Measurements from ENCODE around the gene TMEM79. TPM values are rescaled to one million over a fixed set of nuclear protein-coding genes. Genes with fewer than 3 reads are reported as not detected.
A peak's percentile ranks its signal among the peaks of the same experiment; 100 is the strongest.

TMEM79 gene
- total RNA-seq, 1 experiment from 2014 or later, result 10.7 TPM

DNA sequence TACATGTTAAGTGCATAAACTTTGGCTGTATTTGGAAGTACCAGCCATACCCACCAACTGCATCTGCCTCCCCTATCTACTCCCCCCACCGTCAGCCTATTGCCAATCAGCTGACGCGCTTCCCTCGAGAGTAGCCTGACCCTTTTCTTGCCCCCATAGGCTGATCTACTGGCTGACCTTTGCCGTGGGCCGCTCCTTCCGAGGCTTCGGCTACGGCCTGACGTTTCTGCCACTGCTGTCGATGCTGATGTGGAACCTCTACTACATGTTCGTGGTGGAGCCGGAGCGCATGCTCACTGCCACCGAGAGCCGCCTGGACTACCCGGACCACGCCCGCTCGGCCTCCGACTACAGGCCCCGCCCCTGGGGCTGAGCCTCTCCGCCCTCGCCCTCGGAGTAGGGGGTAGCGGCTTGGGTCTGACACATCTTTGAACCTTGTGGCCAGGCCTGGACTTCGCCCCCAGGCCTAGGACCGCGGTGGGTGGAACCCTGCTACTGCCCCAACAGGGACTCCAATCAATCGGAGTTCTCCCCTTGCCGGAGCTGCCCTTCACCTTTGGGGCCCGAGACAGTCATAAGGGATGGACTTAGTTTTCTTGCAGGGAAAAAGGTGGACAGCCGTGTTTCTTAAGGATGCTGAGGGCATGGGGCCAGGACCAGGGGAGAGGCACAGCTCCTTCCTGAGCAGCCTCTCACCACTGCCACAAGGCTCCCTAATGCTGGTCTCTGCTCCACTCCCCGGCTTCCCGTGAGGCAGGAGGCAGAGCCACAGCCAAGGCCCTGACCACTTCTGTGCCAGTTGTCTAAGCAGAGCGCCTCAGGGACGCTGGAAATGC lies 7.3 kb downstream of the TMEM79 start:
- ChIA-PET CTCF (interaction anchor here (1.7 kb wide), 1 partner anchor 28 kb away, joined by 4 read pairs; no protein-coding TSS in a partner anchor), POLR2A (interaction anchor here (1.1 to 1.2 kb wide), 2 partner anchors 8 to 9 kb away, joined by 3 to 4 read pairs; partner anchors contain the start of gene SMG5)
- Mint-ChIP-seq H3K4me3 (ENCODE audit: unreplicated experiment) (peak overlapping the region; percentile 78), H3K4me1 (ENCODE audit: low read depth, unreplicated experiment) (peaks cover 20% of the 10 kb centered on the region), H3K36me3 (ENCODE audit: insufficient read depth, unreplicated experiment) (peaks cover 34% of the 10 kb centered on the region), H3K9me3 (ENCODE audit: unreplicated experiment) (no peaks in the 10 kb centered on the region), H3K27ac (ENCODE audit: unreplicated experiment) (peak overlapping the region; percentile 68), H3K27me3 (ENCODE audit: insufficient read depth, unreplicated experiment) (no peaks in the 10 kb centered on the region)
- H3K9me3 ChIP-seq, result no peaks in the 10 kb centered on the region
- peak overlapping the region; percentile 41 for H3K4me3 ChIP-seq (ENCODE audit: low read depth, low read length)
- TSS peak; percentile 53 for BruUV-seq (replicated peaks)
- intact Hi-C loops (cut with micrococcal nuclease; ENCODE audit: unreplicated experiment), result no loop called here
- TF ChIP-seq, protein P1, sequence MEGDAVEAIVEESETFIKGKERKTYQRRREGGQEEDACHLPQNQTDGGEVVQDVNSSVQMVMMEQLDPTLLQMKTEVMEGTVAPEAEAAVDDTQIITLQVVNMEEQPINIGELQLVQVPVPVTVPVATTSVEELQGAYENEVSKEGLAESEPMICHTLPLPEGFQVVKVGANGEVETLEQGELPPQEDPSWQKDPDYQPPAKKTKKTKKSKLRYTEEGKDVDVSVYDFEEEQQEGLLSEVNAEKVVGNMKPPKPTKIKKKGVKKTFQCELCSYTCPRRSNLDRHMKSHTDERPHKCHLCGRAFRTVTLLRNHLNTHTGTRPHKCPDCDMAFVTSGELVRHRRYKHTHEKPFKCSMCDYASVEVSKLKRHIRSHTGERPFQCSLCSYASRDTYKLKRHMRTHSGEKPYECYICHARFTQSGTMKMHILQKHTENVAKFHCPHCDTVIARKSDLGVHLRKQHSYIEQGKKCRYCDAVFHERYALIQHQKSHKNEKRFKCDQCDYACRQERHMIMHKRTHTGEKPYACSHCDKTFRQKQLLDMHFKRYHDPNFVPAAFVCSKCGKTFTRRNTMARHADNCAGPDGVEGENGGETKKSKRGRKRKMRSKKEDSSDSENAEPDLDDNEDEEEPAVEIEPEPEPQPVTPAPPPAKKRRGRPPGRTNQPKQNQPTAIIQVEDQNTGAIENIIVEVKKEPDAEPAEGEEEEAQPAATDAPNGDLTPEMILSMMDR (IDR thresholded peaks at IDR 0.05; ENCODE audit: insufficient read depth in 1 of 2, low read depth in 1 of 2, low read length in 1 of 2, severe bottlenecking in 1 of 2, unreplicated experiment in 1 of 2), result no peak
- DNase-seq, result peak; percentile 97 to 98
- H3K27me3 ChIP-seq (replicated peaks; ENCODE audit: control insufficient read depth, insufficient read depth, low read length), result no peaks in the 10 kb centered on the region
- peaks cover 20% of the 10 kb centered on the region for H3K4me1 ChIP-seq
- H3K36me3 ChIP-seq (ENCODE audit: control insufficient read depth, insufficient read depth, low read length), result peaks cover 3% of the 10 kb centered on the region; the same call in 1 of the 2 replicates

DNA sequence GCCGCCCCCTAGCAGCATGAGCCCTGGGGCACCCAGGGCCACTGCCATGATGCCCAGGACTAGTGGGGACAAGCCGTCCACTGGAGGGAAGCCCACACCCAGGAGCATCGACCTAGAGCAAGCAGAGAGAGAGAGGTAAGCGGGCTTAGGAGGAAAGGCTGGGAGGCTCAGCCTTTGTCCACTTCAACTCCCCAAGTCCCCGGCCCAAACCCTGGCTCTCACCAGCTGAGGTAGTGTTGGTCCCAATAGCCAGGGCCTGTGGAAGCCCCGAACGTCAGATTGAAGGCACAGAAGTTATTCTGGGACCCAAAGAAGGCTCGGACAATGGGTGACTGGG lies 8.9 kb downstream of the TMEM79 start:
- H3K4me1 ChIP-seq, result peaks cover 20% of the 10 kb centered on the region
- H3K36me3 ChIP-seq (ENCODE audit: control insufficient read depth, insufficient read depth, low read length), result peaks cover 3% of the 10 kb centered on the region; the same call in 1 of the 2 replicates
- CTCF ChIA-PET, result no interaction called here
- Mint-ChIP-seq H3K36me3 (ENCODE audit: insufficient read depth, unreplicated experiment) (peaks cover 34% of the 10 kb centered on the region), H3K27ac (ENCODE audit: unreplicated experiment) (peak overlapping the region; percentile 68), H3K27me3 (ENCODE audit: insufficient read depth, unreplicated experiment) (no peaks in the 10 kb centered on the region), H3K9me3 (ENCODE audit: unreplicated experiment) (no peaks in the 10 kb centered on the region), H3K4me1 (ENCODE audit: low read depth, unreplicated experiment) (peaks cover 20% of the 10 kb centered on the region), H3K4me3 (ENCODE audit: unreplicated experiment) (no peak overlapping the region)
- POLR2A ChIA-PET, result interaction anchor here (0.6 kb wide), 1 partner anchor 11 kb away, joined by 4 read pairs; no protein-coding TSS in a partner anchor
- no peak for DNase-seq
- H3K4me3 ChIP-seq (ENCODE audit: low read depth, low read length), result no peak overlapping the region
- no peaks in the 10 kb centered on the region for H3K27me3 ChIP-seq (replicated peaks; ENCODE audit: control insufficient read depth, insufficient read depth, low read length)
- BruUV-seq (replicated peaks), result no TSS peak
- intact Hi-C loops (cut with micrococcal nuclease; ENCODE audit: unreplicated experiment), result no loop called here
- H3K9me3 ChIP-seq, result no peaks in the 10 kb centered on the region
- TF ChIP-seq, protein P1 (IDR thresholded peaks at IDR 0.05; ENCODE audit: insufficient read depth in 1 of 2, low read depth in 1 of 2, low read length in 1 of 2, severe bottlenecking in 1 of 2, unreplicated experiment in 1 of 2), result no peak

DNA sequence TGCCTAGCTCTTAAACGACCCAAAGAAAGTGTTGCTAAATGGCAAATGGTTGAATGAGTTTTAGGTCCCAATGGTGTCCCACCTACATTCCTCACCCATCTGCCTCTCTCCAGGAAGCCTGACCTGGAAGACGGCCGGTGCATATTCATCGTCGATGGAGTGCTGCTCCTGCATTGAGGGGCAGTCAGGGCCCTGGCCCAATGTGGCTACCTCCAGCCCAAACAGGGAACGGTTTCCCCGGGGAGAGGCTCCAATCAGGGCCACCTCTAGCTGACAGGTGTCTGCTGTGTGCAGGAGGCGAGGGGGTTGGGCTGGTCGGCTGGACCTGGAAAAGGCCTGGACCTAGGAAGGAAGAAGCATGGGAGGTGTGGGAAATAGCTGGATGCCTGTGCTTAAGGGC lies 9.8 kb downstream of the TMEM79 start:
- CTCF ChIA-PET, result no interaction called here
- H3K27me3 Mint-ChIP-seq (ENCODE audit: insufficient read depth, unreplicated experiment), result no peaks in the 10 kb centered on the region
- Histone ChIP-seq H3K36me3 (ENCODE audit: control insufficient read depth, insufficient read depth, low read length) (peaks cover under 1% of the 10 kb centered on the region; the same call in 1 of the 2 replicates), H3K4me1 (peaks cover 20% of the 10 kb centered on the region), H3K9me3 (no peaks in the 10 kb centered on the region), H3K4me3 (ENCODE audit: low read depth, low read length) (no peak overlapping the region), H3K27me3 (replicated peaks; ENCODE audit: control insufficient read depth, insufficient read depth, low read length) (no peaks in the 10 kb centered on the region)
- peak overlapping the region; percentile 83 for H3K4me3 Mint-ChIP-seq (ENCODE audit: unreplicated experiment)
- DNase-seq, result no peak
- intact Hi-C loops (cut with micrococcal nuclease; ENCODE audit: unreplicated experiment), result no loop called here
- H3K9me3 Mint-ChIP-seq (ENCODE audit: unreplicated experiment), result no peaks in the 10 kb centered on the region
- H3K4me1 Mint-ChIP-seq (ENCODE audit: low read depth, unreplicated experiment), result peaks cover 20% of the 10 kb centered on the region
- peaks cover 27% of the 10 kb centered on the region for H3K36me3 Mint-ChIP-seq (ENCODE audit: insufficient read depth, unreplicated experiment)
- H3K27ac Mint-ChIP-seq (ENCODE audit: unreplicated experiment), result no peak overlapping the region
- TF ChIP-seq, protein P1 (IDR thresholded peaks at IDR 0.05; ENCODE audit: insufficient read depth in 1 of 2, low read depth in 1 of 2, low read length in 1 of 2, severe bottlenecking in 1 of 2, unreplicated experiment in 1 of 2), result no peak
- POLR2A ChIA-PET, result interaction anchor here (0.6 kb wide), 1 partner anchor 10 kb away, joined by 4 read pairs; no protein-coding TSS in a partner anchor
- no TSS peak for BruUV-seq (replicated peaks)
